GM12873 (cell line): ENCODE results near the gene ZSWIM6.

Source experiments
- TF ChIP-seq, protein P1 (sequence below): IDR thresholded peaks from 2 replicates; pipeline ENCODE4 v1.5.1; 2012; ENCODE audit warnings: low read depth, mild to moderate bottlenecking, moderate library complexity, low read length, control low read depth; ENCODE audit not compliant: insufficient read depth; ENCODE audit errors: missing control alignments

The ZSWIM6 gene

DNA sequence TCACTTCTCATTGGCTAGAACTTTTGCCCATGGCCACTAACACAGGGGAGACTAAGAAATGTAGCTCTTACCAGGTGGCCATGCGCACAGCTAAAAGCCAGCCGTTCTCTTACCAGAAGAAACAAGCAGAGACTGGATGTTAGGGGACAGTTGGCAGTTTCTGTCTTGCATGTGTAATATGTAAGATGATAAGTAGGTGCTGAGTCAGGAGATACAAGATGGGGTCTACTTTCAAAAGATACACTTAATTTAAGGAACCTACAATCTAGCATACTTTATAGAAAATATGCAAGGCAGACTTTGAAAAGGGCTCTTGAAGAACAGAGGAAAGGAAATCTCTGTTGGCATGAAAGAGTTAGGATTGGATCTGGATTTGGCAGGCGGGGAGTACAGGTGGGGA lies 244.5 kb downstream of the ZSWIM6 start:
- TF ChIP-seq, protein P1, sequence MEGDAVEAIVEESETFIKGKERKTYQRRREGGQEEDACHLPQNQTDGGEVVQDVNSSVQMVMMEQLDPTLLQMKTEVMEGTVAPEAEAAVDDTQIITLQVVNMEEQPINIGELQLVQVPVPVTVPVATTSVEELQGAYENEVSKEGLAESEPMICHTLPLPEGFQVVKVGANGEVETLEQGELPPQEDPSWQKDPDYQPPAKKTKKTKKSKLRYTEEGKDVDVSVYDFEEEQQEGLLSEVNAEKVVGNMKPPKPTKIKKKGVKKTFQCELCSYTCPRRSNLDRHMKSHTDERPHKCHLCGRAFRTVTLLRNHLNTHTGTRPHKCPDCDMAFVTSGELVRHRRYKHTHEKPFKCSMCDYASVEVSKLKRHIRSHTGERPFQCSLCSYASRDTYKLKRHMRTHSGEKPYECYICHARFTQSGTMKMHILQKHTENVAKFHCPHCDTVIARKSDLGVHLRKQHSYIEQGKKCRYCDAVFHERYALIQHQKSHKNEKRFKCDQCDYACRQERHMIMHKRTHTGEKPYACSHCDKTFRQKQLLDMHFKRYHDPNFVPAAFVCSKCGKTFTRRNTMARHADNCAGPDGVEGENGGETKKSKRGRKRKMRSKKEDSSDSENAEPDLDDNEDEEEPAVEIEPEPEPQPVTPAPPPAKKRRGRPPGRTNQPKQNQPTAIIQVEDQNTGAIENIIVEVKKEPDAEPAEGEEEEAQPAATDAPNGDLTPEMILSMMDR = no peak

DNA sequence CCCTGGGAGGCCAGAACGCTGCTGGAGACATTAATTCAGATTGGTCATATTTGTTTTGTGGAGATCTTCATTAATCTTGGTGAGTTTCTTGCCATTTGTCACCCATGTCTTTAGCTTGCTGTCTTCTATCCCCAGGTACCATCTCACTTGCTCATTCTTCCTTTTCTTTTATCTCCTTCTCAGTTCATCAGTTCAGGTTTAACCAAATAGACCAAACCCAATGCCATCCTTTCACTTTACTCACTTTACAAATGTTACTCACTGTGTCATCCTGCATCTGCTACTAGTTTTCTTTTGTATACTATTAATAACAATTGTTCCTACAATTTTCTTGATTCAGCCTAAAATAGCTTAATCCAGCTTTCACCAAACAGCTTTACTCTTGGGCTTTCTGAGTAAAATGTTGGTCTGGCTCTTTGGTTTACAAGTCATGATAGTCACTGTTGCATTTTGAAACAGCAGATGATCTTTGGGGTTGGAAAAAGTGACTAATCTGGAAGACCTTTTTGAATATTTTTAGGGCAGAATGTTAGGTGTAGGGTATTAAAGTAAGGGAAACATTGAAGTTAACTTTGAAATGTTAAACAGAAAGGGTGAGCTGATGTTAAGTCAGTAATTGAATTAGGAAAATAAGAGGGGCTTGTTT lies 246.9 kb downstream of the ZSWIM6 start:
- TF ChIP-seq, protein P1 = no peak

DNA sequence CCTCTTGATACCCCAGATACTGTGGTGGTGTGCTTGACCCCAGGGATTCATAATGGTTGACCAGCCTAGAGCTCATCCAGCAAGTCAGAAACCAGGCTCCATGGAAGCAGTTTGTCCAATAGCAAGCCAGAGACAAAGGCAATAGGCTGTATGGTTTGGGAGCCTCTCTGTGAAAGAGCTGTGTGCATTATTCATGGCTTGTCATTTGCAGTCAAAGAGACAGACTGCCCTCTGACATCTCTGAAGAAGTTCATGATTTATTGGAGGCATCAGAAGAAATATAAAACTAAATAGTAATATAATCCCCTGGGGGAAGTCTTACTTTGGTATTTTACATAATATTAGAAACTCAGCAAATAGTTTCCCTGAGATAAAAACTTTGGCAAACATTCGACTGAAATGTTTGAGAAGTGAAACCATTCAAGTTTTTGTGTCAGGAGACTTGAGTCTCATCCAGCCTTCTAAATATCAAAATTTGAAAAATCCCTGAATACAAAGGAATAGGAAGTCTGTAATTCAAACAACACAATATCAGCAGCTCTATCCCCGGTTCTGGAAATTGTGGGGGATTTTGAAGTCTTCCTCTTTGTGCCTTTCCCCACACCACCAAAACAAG lies 250.3 kb downstream of the ZSWIM6 start:
- TF ChIP-seq, protein P1 = no peak

DNA sequence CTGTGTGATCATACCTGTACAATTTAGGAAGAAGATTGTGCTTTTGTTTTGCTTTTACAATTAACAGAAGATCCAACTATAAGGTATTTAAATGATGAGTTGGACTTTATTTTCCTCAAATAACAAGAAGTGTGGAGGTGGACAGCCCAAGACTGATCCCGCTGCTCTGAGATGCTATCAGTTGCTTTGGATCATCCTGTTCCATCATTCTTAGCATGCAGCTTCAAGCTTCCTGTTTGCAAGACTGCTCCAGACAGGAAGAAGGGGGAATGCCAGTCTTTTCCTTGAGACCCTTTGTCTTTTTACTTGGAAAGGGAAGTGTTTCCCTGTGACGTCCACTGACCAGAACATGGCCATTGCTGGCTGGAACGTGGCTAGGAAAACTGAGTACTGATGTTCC lies 250.8 kb downstream of the ZSWIM6 start:
- TF ChIP-seq, protein P1 = no peak

DNA sequence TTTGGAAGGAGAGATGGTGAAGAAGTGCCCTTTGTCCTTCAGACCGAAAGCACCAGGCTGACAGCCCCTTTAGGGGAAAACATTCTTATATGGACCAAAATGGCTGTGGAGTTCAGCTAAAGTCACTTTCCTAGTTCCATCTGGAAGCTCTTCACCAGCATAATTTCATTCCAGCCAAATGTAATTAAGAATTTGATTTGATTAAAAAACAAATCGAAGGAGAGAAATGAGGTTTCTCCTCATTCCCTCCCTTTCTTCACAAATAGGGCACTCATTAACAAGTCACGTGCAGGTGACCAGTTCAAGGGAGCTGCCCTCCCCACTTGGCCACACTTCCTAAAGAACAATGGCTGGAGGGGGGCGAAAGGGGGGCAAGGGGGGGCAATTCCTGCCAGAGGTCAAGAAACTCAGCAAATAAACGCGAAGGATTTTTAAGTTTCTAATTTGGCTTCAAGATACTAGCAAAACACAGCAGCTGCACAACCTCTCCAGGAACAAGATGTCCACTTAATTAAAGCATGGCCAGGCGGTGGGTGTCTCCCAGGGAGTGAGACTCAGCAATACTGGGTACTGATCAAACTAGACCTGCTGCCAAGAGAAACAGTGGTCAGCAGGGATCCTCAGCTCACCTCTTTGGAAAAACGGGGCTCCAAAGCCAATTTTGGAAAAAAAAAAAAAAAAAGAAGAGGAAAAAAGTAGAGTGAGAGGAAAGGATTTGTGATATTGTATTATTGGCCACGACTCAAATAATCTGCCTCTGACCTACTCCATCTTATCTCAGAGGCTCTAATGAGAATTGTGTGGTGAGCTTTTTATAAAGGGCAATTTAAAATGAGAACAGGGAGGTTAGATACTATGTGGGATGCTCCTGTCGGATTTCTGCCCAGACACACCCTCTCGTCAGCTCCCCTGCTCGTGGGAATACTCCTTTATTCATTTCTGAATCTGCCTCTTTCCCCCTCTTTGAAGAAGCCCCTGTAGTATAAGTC lies 254.3 kb downstream of the ZSWIM6 start:
- TF ChIP-seq, protein P1 = no peak

DNA sequence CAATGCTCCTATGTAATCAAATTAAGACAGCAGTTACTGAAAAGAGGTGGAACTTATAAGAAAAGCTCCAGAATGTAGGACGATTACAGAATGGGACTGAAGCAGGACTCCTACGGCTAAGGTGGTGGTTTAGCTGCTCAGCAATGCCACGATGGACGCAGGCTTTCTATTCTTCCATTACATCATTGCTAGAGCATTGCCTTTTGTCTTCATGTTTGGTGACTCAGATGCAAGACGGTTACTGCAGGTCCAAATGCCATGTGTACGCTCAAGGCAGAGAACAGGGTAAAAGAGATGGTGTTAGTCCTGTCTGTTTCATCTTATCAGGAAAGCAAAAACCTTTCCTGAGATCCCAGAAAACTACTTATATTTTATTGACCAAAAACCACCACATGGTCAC lies 255.1 kb downstream of the ZSWIM6 start:
- TF ChIP-seq, protein P1 = no peak

DNA sequence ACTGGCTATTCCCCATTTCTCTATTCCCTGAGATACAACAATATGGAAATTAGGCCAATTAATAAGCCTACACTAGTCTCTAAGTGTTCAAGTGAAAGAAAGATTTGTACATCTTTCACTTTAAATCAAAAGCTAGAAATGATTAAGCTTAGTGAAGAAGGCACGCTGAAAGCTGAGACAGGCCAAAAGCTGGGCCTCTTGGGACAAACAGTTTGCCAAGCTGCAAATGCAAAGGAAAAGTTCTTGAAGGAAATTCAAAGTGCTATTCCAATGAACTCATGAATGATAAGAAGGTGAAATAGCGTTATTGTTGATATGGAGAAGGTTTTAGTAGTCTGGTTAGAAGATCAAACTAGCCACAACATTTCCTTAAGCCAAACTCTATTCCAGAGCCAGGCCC lies 256.2 kb downstream of the ZSWIM6 start:
- TF ChIP-seq, protein P1 = no peak
